Osteocyte (in vitro differentiated cells): ENCODE data around the gene ATP6V0B. TPM values are rescaled to one million over a fixed set of nuclear protein-coding genes. Genes with fewer than 3 reads are reported as not detected.

Source experiments
- DNase-seq: peaks from one replicate; pipeline ENCODE4 v3.0.0; 2021; ENCODE audit warnings: mixed read lengths; ENCODE audit not compliant: unreplicated experiment; ENCODE audit errors: extremely low spot score
- H3K27ac Mint-ChIP-seq: one replicate; pipeline ENCODE4 v1.8.0; 2021; ENCODE audit warnings: mild to moderate bottlenecking, mixed read lengths; ENCODE audit not compliant: unreplicated experiment
- H3K27me3 Mint-ChIP-seq: one replicate; pipeline ENCODE4 v1.8.0; 2021; ENCODE audit warnings: mixed read lengths; ENCODE audit not compliant: unreplicated experiment
- H3K36me3 Mint-ChIP-seq: one replicate; pipeline ENCODE4 v1.8.0; 2021; ENCODE audit warnings: mixed read lengths; ENCODE audit not compliant: unreplicated experiment
- H3K4me1 Mint-ChIP-seq: one replicate; pipeline ENCODE4 v1.8.0; 2021; ENCODE audit warnings: mixed read lengths; ENCODE audit not compliant: unreplicated experiment
- H3K4me3 Mint-ChIP-seq: one replicate; pipeline ENCODE4 v1.8.0; 2021; ENCODE audit warnings: mild to moderate bottlenecking, moderate library complexity, mixed read lengths; ENCODE audit not compliant: unreplicated experiment
- H3K9me3 Mint-ChIP-seq: one replicate; pipeline ENCODE4 v1.8.0; 2021; ENCODE audit warnings: mixed read lengths; ENCODE audit not compliant: unreplicated experiment
- total RNA-seq: library from RNA; stranded (reverse); gene quantifications from 2 replicates; pipeline ENCODE4 v1.2.1, GENCODE V29; 2021
- TF ChIP-seq, protein P1 (sequence below): fragments of 200-600 bp; sonication (generic); IDR thresholded peaks from 2 replicates; pipeline ENCODE4 v1.5.0; 2021; ENCODE audit warnings: antibody characterized with exemption, mild to moderate bottlenecking, moderate library complexity

ATP6V0B gene
- total RNA-seq, 1 donor from 2014 or later: 128 TPM

DNA sequence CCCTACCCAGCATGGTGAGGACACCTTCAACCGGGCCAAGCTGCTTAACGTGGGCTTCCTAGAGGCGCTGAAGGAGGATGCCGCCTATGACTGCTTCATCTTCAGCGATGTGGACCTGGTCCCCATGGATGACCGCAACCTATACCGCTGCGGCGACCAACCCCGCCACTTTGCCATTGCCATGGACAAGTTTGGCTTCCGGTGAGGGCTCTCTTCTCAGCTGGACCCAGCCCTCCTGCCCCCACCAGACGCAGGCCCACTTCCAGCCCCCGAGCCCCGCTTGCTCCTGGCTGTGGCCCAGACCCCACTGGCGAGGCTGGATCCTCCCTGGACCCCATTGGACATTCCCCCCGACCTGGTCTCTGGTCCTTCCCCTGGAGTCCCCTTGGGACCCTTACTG is 10.1 kb downstream of the ATP6V0B start:
- Mint-ChIP-seq H3K4me3 (no peak overlapping the region), H3K9me3 (no peaks in the 10 kb centered on the region), H3K27me3 (no peaks in the 10 kb centered on the region), H3K27ac (no peak overlapping the region), H3K4me1 (peaks cover 21% of the 10 kb centered on the region), H3K36me3 (peaks cover 3% of the 10 kb centered on the region)
- DNase-seq: no peak
- TF ChIP-seq, protein P1, sequence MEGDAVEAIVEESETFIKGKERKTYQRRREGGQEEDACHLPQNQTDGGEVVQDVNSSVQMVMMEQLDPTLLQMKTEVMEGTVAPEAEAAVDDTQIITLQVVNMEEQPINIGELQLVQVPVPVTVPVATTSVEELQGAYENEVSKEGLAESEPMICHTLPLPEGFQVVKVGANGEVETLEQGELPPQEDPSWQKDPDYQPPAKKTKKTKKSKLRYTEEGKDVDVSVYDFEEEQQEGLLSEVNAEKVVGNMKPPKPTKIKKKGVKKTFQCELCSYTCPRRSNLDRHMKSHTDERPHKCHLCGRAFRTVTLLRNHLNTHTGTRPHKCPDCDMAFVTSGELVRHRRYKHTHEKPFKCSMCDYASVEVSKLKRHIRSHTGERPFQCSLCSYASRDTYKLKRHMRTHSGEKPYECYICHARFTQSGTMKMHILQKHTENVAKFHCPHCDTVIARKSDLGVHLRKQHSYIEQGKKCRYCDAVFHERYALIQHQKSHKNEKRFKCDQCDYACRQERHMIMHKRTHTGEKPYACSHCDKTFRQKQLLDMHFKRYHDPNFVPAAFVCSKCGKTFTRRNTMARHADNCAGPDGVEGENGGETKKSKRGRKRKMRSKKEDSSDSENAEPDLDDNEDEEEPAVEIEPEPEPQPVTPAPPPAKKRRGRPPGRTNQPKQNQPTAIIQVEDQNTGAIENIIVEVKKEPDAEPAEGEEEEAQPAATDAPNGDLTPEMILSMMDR: no peak

DNA sequence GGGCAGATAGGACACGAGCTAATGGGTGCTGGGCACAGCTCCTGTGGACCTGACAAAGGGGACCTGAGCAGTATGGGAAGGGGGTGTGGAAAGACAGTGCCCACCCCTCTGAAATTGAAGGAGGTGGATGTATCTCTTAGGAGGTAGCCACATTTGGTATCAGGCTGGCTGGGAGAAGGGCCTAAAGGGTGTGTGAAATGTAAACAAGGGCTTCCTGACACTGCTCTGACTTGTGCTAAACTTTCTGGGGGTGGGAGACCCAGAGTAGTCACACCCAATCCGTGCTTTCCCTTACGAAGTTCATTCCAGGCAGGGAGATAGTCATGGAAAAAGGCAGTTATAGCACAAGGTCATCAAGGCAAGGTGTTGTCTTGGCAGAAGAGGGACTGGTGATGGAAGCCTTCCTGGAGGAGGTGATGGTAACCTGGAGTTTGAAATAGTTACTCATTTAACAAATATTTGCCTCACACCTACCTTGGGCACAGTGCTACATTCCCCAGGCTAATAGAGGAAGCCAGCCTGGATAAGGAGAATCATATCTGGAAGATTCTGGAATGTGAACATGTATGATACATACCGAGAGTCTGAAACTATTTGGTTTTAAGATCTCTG is 11.3 kb downstream of the ATP6V0B start:
- Mint-ChIP-seq H3K4me1 (peaks cover 16% of the 10 kb centered on the region), H3K4me3 (no peak overlapping the region), H3K36me3 (peaks cover 3% of the 10 kb centered on the region), H3K27me3 (no peaks in the 10 kb centered on the region), H3K9me3 (no peaks in the 10 kb centered on the region), H3K27ac (no peak overlapping the region)
- DNase-seq: no peak
- TF ChIP-seq, protein P1: no peak

DNA sequence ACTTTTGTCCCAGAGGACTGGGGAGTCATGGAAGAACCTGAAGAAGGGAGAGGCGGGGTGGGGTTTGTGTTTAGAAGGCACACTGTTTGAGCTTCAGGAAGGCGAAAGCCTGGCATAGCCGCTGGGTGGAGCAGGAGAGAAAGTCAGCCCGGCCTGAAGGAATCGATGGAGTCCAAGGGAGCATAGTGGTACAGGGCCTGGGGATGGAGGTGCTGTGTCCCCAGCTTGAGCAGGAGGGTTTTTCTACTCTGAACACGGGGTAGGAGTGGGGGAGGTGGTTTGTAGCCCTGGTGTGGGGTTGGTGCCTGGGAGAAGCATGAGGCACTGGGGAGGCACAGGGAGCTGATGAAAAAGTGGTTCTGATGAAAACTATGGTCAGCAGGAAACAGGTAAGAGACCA is 12.0 kb downstream of the ATP6V0B start:
- Mint-ChIP-seq H3K9me3 (no peaks in the 10 kb centered on the region), H3K36me3 (peaks cover 3% of the 10 kb centered on the region), H3K4me3 (no peak overlapping the region), H3K27ac (no peak overlapping the region), H3K27me3 (no peaks in the 10 kb centered on the region), H3K4me1 (peaks cover 18% of the 10 kb centered on the region)
- DNase-seq: no peak
- TF ChIP-seq, protein P1: no peak

DNA sequence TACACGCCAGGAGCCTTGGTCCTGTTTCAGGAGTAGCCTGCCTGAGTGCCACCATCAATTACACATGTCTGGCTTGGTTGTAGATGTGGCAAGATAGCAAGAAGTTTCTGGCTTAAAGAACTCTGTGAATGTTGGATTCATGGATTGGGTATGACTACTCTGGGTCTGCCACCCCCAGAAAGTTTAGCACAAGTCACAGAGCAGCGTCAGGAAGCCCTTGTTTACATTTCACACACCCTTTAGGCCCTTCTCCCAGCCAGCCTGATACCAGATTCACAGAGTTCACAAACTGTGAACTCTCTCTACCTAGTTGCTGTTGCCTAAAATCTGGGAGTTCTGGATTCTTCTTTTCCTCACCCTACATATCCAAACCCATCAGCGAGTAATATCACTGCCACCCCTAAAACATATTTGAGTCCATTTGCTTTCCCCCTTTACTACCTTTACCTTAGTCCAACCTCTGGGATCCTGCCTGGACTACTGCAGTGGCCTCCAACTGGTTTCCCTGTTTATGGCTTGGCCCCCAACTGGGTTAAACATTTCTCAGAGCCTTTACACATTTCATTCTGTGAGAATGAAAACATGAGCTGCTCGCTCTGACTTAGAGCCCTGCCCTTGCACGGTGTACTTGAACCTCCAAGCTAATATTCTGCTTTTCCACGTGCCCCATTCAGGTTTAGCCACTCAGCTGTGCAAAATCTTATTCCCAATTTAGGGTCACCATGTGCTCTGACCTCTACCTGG is 12.6 kb downstream of the ATP6V0B start:
- Mint-ChIP-seq H3K9me3 (no peaks in the 10 kb centered on the region), H3K36me3 (peaks cover 3% of the 10 kb centered on the region), H3K4me1 (peaks cover 23% of the 10 kb centered on the region), H3K27ac (no peak overlapping the region), H3K27me3 (no peaks in the 10 kb centered on the region), H3K4me3 (no peak overlapping the region)
- TF ChIP-seq, protein P1: no peak
- DNase-seq: no peak
